Panc1 (cell line): ENCODE results near the gene KAZN. TPM values are rescaled to one million over a fixed set of nuclear protein-coding genes. Genes with fewer than 3 reads are reported as not detected.

Experiments used
- ATAC-seq: fragments of 200-7000 bp; cut with Tn5 transposase; 2 replicates; pipeline ENCODE4 v1.9.1; 2020; ENCODE audit warnings: mild to moderate bottlenecking, moderate library complexity
- BruUV-seq: library from RNA; stranded (reverse); fragments of 400-500 nt; replicated peaks from 2 replicates; lab custom pipeline; 2021; lab: Mats Ljungman, UMichigan
- CTCF ChIA-PET: fragments of 300-600 bp; sonication (Branson Sonifier 250); formaldehyde crosslinking; loops from one replicate; lab custom pipeline; 2022; ENCODE audit warnings: antibody characterized with exemption; lab: Charles Lee
- POLR2A ChIA-PET: fragments of 300-600 bp; sonication (Branson Sonifier 250); formaldehyde crosslinking; loops from one replicate; lab custom pipeline; 2022; ENCODE audit warnings: antibody characterized with exemption; lab: Charles Lee
- DNase-seq: peaks from one replicate; pipeline ENCODE4 v3.0.0-alpha.2; 2010; ENCODE audit warnings: low read depth, low spot score
- H3K27ac ChIP-seq: 2 replicates; pipeline ENCODE4 v1.5.1; 2011; ENCODE audit warnings: mild to moderate bottlenecking, low read length, inconsistent platforms
- H3K27me3 ChIP-seq: fragments of 200-500 bp; sonication (Bioruptor generic); 2 replicates; pipeline ENCODE4 v1.6.0; 2014; ENCODE audit warnings: low read length, inconsistent platforms; ENCODE audit not compliant: control insufficient read depth, insufficient read depth
- H3K36me3 ChIP-seq: fragments of 200-500 bp; sonication (Bioruptor generic); 2 replicates; pipeline ENCODE4 v1.5.1; 2014; ENCODE audit warnings: inconsistent platforms, mild to moderate bottlenecking, low read length, moderate library complexity; ENCODE audit not compliant: control insufficient read depth, insufficient read depth
- H3K4me1 ChIP-seq: 2 replicates; pipeline ENCODE4 v1.5.1; 2011; ENCODE audit warnings: inconsistent platforms, mild to moderate bottlenecking, low read length, moderate library complexity; ENCODE audit not compliant: control insufficient read depth, insufficient read depth
- H3K4me3 ChIP-seq, 2 experiments: 2 replicates each; pipeline ENCODE4 v1.5.1; 2011 to 2012; ENCODE audit warnings: low read depth in 2 of 2, low read length in 2 of 2, mild to moderate bottlenecking in 2 of 2, inconsistent platforms in 1 of 2, moderate library complexity in 1 of 2
- H3K9me3 ChIP-seq: fragments of 200-500 bp; sonication (Bioruptor generic); 2 replicates; pipeline ENCODE4 v1.5.1; 2014; ENCODE audit warnings: low read depth, mild to moderate bottlenecking, inconsistent platforms, low read length, moderate library complexity; ENCODE audit not compliant: control insufficient read depth, insufficient read depth
- CTCF ChIP-seq: fragments of 450-650 bp; IDR thresholded peaks from 2 replicates; pipeline ENCODE4 v1.5.1; 2017; ENCODE audit warnings: mild to moderate bottlenecking
- POLR2AphosphoS5 ChIP-seq: IDR thresholded peaks from 2 replicates; pipeline ENCODE4 v1.6.1; 2012; ENCODE audit warnings: mild to moderate bottlenecking, low read depth, low read length, moderate library complexity
- SIN3A ChIP-seq: IDR thresholded peaks from 2 replicates; pipeline ENCODE4 v1.6.1; 2012; ENCODE audit warnings: low read depth, mild to moderate bottlenecking, low read length, moderate library complexity, borderline replicate concordance; ENCODE audit not compliant: insufficient read depth
- TCF7L2 ChIP-seq: IDR thresholded peaks from 2 replicates; pipeline ENCODE4 v1.6.1; 2011; ENCODE audit warnings: mild to moderate bottlenecking, low read depth, low read length, inconsistent platforms
- in situ Hi-C: cut with HindIII; loops from 2 replicates; pipeline ENCODE4 v1.10.0; 2016; ENCODE audit warnings: low sequenced_read_pairs, low pct_unique_long_range_greater_than_20kb
- intact Hi-C: fragments of 100-400 bp; cut with micrococcal nuclease; formaldehyde crosslinking; loops from one replicate; pipeline ENCODE4 v1.10.0; 2022; ENCODE audit not compliant: unreplicated experiment
- total RNA-seq: library from RNA; stranded (reverse); gene quantifications from one replicate; pipeline ENCODE4 v1.2.1, GENCODE V29; 2021; ENCODE audit not compliant: unreplicated experiment
- TF ChIP-seq, protein P1 (sequence below), 2 experiments: IDR thresholded peaks; 2 replicates each; pipeline ENCODE4 v1.6.1; 2011 to 2012; ENCODE audit warnings: low read depth in 2 of 2, control low read depth in 1 of 2, low read length in 1 of 2, mild to moderate bottlenecking in 1 of 2, moderate library complexity in 1 of 2; ENCODE audit not compliant: insufficient read depth in 1 of 2

Gene KAZN
- total RNA-seq, 1 experiment from 2014 or later = 6.6 TPM

DNA sequence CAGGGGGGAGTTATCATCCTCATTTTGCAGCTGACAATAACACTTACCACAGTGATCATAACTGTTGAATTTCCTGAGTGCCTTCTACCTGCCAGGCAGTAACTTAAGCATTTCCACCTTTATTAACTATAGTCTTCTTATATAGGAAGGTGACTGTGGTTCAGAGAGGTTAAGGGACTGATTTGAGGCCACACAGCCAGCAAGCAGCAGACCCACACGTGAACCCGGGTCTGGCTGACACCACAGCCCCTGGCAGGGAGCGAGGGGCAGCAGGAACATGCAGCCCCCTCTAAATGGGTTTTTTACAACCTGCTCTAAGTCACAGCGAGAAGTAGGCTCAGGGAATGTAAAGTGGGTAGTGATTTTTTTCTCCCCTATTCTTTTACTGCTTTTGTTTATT lies 248.2 kb downstream of the KAZN start:
- H3K4me3 ChIP-seq = no peak overlapping the region
- no peaks in the 10 kb centered on the region for H3K4me1 ChIP-seq
- intact Hi-C loops (no loop called here), in situ Hi-C loops (no loop called here)
- ChIA-PET POLR2A (no interaction called here), CTCF (no interaction called here)
- no peaks in the 10 kb centered on the region for H3K36me3 ChIP-seq
- peaks cover 5% of the 10 kb centered on the region; the same call in 1 of the 2 replicates for H3K9me3 ChIP-seq
- ATAC-seq (no peak), DNase-seq (no peak)
- H3K27ac ChIP-seq = no peak overlapping the region
- no peaks in the 10 kb centered on the region for H3K27me3 ChIP-seq
- TF ChIP-seq TCF7L2 = no peak
- TF ChIP-seq CTCF = no peak
- no peak for TF ChIP-seq POLR2AphosphoS5
- BruUV-seq = no TSS peak

GRCh38 chr1:14848203-14848602 lies 249.7 kb downstream of the KAZN start:
- intact Hi-C loops = no loop called here
- Histone ChIP-seq H3K36me3 (no peaks in the 10 kb centered on the region), H3K27me3 (no peaks in the 10 kb centered on the region; the same call in 1 of the 2 replicates), H3K27ac (no peak overlapping the region), H3K9me3 (no peaks in the 10 kb centered on the region), H3K4me1 (no peaks in the 10 kb centered on the region), H3K4me3 (no peak overlapping the region)
- ChIA-PET POLR2A (no interaction called here), CTCF (no interaction called here)
- in situ Hi-C loops = no loop called here
- TF ChIP-seq POLR2AphosphoS5 = no peak
- TF ChIP-seq, protein P1, sequence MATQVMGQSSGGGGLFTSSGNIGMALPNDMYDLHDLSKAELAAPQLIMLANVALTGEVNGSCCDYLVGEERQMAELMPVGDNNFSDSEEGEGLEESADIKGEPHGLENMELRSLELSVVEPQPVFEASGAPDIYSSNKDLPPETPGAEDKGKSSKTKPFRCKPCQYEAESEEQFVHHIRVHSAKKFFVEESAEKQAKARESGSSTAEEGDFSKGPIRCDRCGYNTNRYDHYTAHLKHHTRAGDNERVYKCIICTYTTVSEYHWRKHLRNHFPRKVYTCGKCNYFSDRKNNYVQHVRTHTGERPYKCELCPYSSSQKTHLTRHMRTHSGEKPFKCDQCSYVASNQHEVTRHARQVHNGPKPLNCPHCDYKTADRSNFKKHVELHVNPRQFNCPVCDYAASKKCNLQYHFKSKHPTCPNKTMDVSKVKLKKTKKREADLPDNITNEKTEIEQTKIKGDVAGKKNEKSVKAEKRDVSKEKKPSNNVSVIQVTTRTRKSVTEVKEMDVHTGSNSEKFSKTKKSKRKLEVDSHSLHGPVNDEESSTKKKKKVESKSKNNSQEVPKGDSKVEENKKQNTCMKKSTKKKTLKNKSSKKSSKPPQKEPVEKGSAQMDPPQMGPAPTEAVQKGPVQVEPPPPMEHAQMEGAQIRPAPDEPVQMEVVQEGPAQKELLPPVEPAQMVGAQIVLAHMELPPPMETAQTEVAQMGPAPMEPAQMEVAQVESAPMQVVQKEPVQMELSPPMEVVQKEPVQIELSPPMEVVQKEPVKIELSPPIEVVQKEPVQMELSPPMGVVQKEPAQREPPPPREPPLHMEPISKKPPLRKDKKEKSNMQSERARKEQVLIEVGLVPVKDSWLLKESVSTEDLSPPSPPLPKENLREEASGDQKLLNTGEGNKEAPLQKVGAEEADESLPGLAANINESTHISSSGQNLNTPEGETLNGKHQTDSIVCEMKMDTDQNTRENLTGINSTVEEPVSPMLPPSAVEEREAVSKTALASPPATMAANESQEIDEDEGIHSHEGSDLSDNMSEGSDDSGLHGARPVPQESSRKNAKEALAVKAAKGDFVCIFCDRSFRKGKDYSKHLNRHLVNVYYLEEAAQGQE (IDR thresholded peaks at IDR 0.05; ENCODE audit: insufficient read depth in 1 of 2, low read depth in 2 of 2, low read length in 1 of 2) = no peak
- TF ChIP-seq SIN3A = no peak
- no peak for TF ChIP-seq TCF7L2
- no peak for TF ChIP-seq CTCF
- BruUV-seq = no TSS peak
- DNase-seq (no peak), ATAC-seq (no peak)
